LHCN-M2 (cell line): Measurements from ENCODE around the gene MOCS2. TPM values are rescaled to one million over a fixed set of nuclear protein-coding genes. Genes with fewer than 3 reads are reported as not detected.

Experiments used
- DNase-seq: peaks from one replicate; pipeline ENCODE4 v3.0.0-alpha.2; 2012; ENCODE audit warnings: low read depth
- total RNA-seq: library from RNA; depleted of rRNA; stranded (reverse); fragments of >200 nt; gene quantifications from 2 replicates; pipeline ENCODE4 v1.2.3, GENCODE V29; 2014

The MOCS2 gene
- total RNA-seq, 1 experiment from 2014 or later: 76.3 TPM

DNA sequence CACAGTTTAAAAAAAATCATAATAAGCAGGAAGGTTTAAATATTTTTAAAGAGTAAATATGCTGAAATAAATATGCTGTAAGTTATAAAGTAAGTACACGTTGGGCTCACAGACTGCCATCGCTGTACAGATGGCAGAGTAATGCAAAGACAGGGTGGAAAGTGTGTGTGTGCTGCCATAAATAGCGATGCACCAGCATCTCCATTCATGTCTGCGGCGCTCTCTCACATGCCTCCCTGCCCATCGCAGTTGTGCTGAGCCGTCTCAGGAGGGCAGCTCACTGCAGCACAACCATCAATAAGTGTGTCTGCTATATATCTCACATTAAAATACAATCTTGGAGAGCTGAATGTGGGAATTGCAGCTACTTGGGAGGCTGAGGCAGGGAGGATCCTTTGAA, 14.3 kb downstream of the MOCS2 start:
- DNase-seq: no peak

DNA sequence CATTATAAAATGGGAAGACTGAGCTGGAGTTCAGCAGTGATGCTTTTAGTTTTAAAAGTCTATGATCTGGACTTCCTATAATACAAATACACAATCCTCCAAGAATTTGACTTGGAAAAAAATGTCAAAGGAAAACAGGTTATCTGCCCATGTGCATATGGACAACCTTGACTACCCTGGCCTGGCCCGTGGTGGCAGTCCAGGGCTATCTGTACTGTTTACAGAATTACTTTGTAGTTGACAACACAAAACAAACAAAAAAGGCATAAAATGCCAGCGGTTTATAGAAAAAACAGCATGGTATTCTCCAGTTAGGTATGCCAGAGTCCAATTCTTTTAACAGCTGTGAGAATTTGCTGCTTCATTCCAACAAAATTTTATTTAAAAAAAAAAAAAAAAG, 17.3 kb downstream of the MOCS2 start:
- DNase-seq: no peak

DNA sequence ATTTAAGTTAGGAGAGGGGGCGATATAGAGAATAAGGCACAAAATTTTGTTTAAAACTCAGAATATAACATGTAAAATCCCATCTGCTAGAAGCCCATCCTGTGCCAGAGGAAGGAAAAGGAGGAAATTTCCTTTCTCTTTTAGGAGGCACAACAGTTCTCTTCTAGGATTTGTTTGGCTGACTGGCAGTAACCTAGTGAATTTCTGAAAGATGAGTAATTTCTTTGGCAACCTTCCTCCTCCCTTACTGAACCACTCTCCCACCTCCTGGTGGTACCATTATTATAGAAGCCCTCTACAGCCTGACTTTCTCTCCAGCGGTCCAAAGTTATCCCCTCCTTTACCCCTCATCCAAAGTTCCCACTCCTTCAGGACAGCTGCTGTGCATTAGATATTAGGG, 18.3 kb downstream of the MOCS2 start:
- peak; percentile 65 for DNase-seq

DNA sequence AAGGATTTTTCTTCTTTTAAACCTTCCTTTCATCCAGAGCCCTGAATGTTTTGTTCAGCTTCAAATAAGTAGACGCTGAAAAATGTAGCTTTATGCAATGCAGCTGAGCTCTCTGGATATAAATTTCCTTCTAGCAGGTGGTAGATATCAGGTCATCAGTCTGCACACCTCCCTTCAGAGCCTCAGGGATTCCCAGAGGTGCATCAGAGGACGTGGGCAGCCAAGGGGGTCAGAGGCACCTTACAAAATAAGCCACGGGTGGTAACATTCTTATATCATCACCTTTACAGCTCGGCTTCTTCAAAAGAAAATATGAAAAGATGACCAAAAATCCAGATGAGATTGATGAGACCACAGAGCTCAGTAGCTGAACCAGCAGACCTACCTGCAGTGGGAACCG, 19.3 kb downstream of the MOCS2 start:
- DNase-seq: no peak

DNA sequence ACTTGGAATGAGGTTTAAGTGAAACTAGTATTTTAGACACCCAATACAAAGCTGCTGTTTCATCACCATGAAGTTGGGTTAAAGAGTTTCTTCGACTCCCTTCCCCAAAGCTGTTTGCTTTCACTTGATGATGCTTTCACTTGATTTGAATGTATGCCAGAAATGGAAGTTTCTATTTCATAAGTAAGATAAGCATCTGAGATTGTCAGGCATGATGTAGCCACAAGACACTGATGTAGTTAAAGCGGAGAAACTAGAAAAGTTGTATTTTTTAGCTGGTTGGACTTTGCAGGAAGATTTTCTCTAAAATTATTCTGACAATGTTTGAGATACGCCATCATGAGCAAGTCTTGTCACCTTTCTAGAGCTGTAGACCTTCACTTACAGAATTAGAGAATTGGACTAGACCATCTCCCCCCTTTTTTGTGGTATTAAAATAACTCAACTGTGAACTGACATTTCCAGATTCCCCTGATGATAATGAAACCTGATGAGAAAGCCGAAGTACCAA, 20.0 kb downstream of the MOCS2 start:
- DNase-seq: no peak

DNA sequence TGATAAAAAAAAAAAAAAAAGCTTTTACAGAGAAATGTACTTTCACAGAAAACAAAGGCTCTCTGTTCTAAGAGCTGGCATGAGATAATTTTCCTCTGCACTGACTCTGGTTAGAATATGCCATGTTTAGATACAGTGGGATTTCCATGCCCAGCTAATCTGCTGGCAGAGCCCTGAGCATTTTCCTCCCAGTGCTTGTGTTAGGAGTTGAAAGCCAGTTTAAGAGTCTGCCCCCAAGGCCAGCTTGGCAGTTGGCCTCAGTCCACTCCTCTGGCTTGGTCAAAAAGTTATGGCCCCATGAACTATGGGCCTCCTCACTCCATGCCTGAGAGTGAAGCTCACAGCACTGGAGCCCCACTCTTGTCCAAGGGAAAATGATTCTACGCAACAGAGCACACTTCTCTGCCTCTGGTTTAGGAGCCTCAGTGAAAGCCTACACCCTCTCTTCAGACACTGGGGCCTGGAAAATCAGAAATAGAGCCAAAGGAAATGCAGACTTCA, 21.9 kb downstream of the MOCS2 start:
- no peak for DNase-seq

DNA sequence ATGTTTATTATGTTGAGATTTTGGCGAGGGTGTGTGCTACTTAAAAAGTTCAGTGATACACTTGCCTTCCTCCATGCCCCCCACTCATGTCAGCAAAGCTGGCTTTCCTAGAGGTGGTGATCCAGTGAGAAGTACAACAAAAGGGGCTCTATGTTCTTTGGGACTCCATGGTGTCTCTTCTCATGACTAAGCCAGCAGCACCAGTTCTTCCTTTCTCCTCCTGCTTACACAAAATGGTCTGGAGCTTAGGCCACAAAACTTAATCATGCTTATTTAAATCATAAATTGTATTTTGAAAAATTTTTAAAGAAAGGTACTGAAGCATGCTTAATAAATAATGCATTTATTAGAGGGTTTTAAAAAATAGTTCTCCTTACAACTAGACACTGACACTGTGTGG, 22.4 kb downstream of the MOCS2 start:
- no peak for DNase-seq

DNA sequence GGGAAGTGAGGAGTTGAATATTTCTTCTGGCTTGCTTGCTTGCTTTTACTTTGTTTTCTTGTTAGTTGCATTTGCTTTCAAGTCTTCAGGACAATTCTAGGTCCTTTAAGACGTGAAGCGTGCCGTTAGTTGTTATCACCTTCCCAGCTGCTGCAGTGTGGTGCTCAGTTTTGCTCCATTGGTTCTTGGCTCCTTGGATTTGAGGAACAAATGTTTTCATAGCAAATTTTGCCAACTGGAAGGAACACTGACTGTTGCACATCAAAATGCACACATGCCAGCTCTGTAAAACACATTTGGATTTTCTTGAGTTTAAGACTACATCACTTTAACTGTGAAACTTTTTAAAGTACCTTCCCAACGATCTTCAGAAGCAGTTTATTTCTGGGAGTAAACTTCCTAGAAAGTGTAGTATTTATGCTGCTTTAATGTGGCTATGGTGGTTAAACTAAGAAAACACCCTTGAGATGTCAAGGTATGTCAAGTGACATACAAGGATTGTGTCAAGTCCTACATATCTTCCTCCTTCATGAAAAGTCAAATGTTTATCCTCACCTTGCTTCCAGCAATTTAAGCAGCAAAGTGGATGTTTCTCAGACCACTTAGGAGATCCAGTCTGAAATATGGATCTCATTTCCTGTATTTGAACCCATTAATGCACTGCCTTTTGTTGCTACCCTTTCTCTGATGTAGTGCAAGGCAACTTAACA, 24.9 kb downstream of the MOCS2 start:
- DNase-seq: no peak

DNA sequence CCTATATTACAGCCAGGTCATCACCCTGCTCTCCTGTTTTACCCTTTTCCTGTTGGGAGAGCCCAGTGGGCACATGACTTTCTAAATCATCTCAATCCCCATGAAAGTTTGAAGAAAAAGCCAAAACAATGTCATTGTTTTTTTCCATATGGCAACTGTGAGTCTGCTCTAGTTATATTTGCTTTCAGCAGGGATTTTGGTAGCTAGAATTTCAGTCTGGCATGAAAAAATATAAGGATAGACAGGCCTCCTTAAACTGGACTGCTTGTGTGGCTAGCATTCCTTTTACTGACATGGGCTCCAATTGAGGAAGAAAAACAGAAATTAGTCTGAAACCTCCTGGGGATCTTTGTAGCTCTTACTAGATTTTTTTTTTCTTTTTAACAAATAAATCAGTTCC, 25.6 kb downstream of the MOCS2 start:
- no peak for DNase-seq

DNA sequence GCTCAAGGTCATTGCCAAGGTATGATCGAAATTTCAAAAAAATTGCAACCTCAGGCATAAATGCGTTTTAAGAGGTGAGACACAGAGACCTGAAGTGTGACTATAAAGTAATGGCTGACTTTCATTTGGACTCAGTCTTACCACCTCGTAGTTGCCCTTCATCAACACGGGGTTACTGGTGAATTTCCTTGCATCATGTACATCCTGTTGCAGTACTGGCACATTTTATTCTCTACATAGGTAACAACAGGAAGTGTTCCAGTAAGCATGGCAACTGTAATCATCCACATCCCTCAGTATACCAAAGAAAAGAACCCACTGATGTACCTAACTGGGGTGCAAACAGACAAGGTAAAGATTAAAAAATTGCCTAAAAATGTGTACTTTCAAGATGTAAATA, 29.3 kb downstream of the MOCS2 start:
- no peak for DNase-seq

DNA sequence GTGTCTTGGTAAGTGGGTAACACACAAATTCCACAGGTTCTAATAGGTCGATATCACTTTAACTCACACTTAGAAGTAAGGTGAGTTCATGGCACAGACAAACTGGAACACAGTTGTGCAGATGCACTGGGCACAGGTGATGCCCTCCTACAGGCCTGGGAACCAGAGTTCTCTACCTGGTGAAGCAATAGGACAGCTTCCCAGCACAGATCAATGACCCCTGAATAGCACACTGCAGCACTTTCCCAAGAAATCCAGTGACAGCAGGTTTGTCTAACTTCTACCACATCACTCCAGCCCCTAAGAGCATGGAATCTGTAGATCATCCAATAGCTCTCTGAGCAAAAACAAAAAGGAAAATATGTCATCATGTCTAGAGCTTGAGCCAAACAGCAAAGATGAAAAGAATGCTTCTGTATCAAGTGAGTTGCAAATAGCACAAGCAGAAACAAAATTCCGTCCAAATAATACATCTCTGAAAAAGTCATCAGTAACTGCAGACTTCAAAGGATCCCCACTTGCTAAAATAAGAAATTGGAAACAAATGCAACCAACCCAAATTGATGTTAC, 33.5 kb downstream of the MOCS2 start:
- no peak for DNase-seq

DNA sequence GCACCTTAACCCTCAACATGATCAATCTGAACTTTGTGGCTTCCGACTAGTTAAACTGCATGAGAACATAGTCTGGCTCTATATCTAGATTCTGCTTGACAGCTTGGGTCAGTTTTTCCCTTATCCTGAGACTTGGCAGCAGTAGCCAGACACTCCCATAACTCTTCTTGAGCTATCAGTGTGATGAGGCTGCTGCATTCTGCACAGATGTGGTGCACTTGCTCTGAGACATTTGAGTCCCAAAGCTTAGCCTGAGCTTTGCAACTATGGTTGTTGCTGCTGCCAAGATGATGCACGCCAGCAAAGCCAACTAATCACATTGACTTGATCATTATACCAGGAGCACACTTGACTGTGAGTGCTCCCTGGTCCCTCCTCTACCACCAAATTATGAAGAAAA, 36.2 kb downstream of the MOCS2 start:
- no peak for DNase-seq

DNA sequence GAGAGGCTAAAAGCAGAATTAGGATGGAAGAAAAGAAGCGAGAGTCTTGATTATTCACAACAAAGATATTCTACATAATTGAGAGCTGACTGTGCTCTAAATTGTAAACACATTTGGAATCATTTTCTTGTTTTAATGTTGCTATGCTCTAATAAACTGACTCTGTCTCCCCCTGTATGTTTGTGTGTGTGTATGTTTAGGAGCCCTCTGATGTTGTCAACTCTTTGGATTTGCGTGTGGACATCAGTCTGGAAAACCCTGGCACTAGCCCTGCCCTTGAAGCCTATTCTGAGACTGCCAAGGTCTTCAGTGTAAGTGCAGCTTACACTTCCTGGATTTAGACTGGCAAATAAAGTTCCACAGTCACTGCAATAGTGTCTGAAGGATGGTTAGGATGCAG, 37.8 kb downstream of the MOCS2 start:
- no peak for DNase-seq

DNA sequence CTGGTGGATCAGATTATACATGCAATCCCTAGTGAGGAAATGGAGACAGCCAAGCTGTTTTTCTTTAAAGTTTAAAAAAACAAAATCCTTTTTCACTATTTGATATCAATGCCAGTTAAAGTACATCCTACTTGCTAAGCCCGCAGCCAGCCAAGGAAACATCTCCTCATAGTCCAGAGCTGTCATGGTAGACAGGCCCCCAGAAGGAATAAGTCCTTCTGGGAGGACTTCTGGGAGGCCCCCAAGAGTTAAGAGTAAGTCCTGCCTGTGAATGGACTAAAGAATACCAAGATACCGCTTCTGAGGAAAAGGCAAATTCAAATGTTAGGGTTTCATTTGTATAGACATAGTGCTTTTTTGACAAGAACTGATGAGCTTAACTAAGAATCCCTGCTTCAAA, 38.3 kb downstream of the MOCS2 start:
- no peak for DNase-seq

DNA sequence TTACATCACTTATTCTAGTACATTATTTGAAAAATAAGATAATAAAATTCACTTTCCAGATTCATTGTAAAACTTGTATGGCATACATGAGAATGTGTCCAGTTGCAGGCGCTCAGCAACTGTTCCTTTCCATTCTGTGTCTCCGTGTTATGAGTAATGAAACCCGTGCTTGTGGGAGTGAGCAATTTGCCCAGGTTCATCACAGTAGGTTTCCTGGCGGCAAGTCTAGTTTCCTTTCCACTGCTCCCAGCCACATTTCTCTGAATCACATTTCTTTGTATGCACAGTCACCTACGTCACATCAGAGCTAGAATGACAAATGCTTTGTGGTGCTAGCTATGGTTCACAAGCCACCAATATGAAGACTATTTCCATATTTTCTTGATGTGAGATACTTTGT, 39.9 kb downstream of the MOCS2 start:
- DNase-seq: peak; percentile 87

DNA sequence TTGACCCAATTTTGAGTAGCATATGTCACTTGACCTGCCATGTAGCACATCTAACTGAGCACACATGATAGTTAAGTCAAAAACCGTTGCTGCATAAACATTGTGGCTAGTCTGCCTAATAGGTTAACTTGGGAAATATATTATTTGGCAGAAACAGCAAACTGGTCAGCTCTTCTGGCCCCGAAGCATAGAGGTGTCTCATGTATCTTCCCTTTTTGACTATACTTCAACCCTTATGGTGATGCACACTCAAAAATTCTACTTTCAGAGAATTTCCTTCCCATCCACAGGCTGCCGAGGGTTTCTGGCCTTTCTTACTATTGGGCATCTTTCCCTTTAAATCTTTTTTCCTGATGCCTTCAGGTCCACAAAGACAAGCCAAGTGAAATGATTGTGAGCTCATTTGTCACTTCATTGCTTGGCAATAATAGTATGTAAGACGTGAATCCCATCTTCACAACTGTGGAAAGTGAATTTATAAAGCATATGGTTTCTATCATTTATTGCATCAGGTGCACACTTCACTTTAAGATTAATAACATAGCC, 41.2 kb downstream of the MOCS2 start:
- no peak for DNase-seq

DNA sequence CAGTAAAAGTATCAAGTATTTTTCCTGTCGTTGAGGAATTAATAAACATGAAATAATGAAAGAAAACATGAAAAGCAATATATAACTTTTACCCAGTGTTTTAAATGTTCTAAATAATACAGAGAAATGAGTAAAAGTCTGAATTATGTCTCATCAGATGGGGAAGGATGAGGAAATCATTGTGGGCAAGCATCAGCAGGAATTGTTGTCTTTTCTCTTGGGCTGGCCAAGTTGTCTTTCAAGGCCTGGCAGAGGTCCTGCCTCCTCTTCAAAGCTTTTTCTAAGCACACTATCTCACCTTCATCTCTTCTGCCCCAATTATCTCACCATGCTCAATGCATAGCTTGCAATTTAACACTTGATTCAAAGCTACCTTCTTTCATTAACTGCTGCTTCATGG, 41.9 kb downstream of the MOCS2 start:
- DNase-seq: peak; percentile 40

DNA sequence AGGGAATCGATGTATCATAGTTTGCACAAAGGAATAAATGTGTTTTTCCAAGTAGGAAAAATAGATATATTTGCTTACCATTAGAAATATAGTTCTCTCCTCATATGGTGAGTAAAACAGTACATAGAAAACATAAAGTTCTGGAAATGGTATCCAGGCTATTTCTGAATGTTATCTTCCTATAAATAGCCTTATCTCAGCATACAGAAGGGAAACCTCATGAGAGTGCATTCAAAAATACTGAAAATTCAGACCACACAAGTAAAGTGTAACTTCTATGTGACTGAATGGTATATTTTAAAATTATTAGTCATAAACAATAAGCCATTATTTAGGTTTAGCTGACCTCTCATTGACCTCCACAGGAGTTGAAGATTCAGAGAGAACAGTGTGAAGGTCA, 43.5 kb downstream of the MOCS2 start:
- no peak for DNase-seq

DNA sequence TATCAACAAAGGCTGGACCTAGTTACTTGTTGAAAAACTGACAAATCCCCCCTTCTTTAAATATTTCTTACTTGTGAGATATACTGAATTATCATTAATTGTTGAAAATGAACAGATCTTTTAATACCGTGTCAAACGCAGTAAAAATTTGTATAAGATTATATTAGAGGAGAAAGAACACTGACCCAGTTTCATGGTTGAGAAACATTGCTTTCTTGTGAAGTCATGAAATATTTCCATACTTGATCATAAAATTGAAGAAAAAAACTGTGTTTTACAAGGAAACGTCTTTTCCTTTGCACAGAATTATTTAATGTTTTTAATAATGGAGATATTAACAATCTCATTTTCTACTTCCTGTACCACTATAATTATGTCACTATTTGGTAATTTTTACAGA, 45.8 kb downstream of the MOCS2 start:
- no peak for DNase-seq

DNA sequence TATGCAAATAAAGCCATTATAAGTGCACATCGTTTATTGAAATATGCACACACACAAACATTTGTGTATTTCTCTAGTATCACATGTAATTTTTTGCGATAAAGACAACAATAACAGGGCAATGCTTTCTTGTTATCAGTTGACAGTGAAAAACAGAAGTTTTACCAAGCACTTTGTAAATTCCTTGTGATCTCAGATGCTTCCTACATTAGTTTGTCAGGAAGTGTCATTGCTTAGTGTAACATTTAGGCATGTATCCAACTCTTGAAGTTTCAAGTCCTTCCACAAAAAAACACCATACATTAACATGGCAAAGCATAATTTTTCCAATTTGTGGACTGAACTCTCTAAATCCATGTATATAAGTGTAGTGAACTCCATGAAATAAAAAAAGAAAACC, 46.4 kb downstream of the MOCS2 start:
- peak; percentile 19 for DNase-seq

DNA sequence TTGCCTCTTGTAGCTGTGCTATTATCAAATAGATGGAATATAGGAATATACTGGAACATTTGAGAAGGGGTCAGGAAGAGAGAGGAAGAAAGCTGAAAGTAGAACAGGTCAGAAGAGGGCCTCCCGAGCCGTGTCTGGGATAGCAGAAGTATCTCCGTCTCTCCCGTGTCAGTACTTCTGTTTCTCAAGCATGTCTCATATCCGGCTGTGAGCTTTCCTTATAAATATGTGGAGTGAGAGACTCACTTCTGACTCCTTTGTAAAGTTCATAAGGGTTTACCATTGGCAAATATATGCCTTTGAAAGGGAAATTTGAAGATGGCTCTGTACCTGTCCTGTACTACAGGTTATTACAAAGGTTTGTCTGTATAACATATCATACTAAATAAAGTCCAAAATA, 50.3 kb downstream of the MOCS2 start:
- DNase-seq: peak; percentile 64

DNA sequence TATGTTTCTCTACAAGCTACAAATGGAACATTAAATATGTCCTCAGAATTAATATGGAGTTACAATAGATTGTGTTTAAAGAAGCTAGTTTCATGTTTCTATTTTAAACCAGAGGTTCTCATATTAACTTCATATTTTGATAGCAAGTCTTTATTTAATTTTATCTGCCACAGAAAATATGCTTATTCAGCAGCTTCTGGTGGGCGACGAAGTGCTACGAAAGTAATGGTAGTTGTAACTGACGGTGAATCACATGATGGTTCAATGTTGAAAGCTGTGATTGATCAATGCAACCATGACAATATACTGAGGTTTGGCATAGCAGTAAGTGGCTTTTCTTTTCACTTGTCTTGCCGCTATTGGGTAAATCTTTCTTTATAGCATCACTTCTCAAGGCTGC, 54.2 kb downstream of the MOCS2 start:
- no peak for DNase-seq

DNA sequence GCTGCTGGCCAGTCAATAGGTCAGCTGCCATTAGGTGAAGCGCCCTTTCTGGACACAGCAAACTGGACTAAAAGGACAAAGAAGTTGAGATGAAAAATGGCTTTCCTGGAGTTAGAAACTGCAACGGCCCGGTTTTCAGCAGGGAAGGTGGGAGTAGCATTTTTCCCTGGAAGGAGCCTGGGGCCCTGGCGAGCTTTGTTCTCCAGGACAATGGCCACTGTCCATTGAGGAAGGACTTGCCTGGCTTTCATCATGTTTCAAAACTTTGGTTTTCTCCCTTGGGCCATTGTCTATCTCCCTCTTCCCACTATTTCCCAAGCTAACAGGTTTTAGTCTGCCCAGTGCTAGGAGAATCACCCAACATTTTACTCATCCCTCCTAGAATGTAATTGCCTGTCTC, 56.2 kb downstream of the MOCS2 start:
- DNase-seq: no peak
